HG03025 (cell line): ENCODE results near the gene BTBD7.

Source experiments
- ATAC-seq: cut with Tn5 transposase; IDR thresholded peaks from one replicate; pipeline ENCODE4 v1.9.1; 2021; ENCODE audit warnings: mild to moderate bottlenecking, moderate library complexity; ENCODE audit not compliant: unreplicated experiment, low FRiP score

Gene BTBD7

GRCh38 chr14:93331002-93331727 lies 1.7 kb downstream of the BTBD7 start:
- no peak for ATAC-seq

DNA sequence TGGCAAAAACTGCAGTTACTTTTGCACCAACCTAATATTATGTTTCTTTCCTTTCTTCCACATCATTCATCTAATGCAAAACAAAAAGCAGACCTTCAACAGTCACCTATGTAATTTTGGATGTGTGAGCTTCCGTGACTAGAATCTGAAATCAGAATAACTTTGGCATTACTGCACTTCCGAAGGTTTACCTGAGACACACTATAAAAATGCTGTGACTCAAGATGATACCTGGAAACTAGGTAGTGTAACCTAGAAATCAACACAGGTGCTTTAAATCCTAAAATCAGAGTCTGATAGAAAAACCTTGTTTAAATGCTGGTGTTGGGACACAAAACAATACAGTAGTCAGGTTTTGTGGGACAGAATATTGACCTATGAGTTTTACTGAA lies 2.2 kb downstream of the BTBD7 start:
- no peak for ATAC-seq

DNA sequence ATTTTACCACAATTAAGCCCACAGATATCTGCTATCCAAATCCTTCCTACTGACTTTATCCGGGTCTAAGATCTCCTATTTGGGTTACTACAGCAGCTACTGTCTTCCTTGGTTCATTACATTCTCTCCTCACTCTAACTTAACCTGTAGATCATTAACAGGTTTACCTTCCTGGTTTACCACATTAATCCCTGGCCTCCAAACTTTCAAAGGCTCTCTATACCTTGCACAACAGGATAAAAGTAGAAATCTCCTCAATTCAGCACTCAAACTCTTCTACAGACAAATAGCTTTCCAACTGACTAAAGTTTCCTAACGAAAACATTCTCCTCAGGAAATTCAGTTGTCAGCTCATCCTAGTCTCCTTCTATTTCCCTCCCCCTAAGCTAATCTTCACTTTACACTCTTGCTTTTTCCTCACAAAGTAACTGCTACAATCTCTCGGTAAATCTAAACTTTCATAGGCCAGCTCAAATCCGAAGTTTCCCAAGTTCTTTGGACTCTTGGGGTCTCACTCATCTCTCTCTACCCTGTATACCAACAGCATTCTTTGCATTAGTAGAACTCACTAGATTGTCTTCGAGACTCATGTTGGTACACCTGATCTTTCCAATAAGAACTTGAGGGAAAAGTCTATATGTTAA lies 2.7 kb downstream of the BTBD7 start:
- no peak for ATAC-seq

DNA sequence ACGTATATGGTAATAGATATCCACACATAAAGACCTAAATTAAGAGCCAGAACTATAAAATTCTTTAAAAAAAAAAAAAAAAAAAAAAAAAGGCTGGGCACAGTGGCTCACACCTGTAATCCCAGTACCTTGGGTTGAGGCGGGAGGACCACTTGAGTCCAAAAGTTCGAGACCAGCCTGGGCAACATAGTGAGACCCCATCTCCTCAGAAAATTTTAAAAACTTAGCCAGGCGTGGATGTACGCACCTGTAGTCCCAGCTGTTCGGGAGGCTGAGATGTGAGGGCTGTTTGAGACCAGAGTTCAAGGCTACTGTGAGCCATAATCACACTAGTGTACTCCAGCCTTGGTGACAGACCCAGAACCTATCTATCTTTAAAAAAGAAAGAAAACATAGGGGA lies 4.3 kb downstream of the BTBD7 start:
- no peak for ATAC-seq

DNA sequence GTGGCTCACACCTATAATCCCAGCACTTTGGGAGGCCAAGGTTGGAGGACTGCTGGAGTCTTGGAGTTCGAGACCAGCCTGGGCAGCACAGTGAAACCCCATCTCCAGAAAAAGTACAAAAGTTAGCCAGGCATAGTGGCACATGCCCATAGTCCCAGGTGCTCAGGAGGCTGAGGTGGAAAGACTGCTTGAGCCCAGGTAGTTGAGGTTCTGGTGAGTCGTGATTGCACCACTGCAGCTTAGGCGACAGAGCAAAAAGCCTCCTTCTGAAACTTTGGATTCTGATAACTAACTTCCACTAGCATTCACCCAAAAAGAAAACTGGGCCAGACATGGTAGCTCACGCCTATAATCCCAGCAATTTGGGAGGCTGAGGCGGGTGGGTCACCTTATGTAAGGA lies 6.6 kb downstream of the BTBD7 start:
- ATAC-seq, result no peak

DNA sequence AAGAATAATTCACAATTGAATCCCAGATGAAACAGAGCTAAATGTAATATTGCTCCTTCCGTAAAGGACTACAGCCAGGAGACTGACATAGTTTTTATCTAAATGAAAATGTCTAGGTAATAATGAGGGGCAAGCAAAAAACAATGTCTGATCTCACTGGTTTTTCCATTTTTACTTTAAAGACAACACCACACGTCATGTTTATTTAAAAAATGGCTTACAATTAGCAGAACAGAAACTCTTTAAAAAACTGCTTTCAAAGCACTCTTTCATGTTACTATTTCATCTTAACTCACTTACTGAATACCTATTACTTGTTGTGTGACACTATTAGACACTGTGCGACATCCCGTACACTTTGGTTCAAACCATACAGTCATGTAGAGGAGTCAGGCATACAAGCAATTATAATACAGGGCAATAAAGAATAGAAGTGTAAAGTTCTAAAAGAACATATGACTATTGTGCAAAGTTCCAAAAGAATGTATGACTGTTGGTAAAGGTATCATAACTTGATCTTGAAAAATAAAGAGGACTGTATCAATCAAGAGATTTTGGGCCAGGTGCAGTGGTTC lies 9.1 kb downstream of the BTBD7 start:
- ATAC-seq, result no peak

DNA sequence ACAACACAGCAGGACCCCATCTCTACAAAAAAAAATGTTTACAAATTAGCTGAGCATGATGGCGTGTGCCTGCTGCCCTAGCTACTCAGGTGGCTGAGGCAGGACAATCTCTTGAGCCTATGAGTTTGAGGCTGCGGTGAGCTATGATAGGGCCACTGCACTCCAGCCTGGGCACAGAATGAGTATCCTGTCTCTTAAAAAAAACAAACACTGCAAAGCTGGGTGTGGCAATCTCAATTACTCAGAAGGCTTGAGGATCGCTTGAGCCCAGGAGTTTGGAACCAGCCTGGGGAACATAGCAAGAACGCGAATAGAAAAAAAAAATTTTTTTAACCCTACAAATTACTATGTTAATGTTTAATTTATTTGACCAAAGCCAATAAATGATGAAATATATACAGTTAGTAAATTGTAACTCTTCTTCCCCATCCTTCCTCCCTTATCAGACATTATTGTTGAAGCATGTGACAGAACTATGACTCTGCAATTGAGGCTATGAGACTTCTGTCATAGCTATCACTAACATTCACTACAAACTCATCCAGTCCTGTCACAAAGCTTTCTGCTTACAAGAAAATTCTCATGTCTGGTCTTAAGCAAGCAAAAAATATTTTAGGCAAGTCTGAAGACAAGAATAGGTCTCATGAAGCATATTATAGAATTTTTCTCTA lies 9.8 kb downstream of the BTBD7 start:
- no peak for ATAC-seq

DNA sequence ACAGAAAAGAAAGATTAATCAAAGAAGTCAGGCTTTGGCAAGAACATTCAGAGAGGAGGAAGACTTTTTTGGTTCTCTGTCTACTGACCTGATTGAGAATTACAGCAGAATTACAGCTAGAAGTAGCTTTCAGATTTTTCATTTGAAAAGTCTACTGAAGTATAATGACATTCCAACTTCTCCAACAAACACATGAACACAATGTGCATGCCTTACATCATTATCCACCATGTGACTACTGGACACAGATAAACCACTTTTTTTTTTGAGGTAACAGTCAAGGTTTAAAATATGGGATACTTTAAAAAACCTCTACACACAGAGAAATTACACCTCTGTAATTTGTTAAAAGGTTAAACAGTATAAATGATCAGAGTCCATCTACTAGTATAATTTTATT lies 12.3 kb downstream of the BTBD7 start:
- no peak for ATAC-seq

DNA sequence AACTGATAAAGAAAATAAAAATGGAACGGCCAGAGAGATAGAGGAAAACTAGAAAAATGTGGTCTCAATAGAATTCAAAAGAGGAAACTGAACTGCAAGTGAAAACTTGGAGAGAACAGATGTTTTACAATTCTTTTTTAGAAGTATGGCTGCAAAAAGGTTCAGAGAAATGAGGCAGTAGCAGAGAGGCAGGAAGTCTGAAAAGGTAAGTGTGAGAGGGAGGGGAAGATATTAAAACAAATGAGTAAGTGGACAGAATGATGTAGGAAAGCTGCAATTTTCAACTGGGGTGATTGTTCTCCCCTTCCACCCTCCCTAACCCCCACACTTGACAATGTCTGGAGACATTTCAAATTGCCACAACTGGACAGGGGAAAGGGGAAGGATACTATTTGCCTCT lies 12.9 kb downstream of the BTBD7 start:
- no peak for ATAC-seq

GRCh38 chr14:93319494-93319893 lies 13.3 kb downstream of the BTBD7 start:
- ATAC-seq, result no peak

GRCh38 chr14:93318927-93319326 lies 13.9 kb downstream of the BTBD7 start:
- ATAC-seq, result no peak

DNA sequence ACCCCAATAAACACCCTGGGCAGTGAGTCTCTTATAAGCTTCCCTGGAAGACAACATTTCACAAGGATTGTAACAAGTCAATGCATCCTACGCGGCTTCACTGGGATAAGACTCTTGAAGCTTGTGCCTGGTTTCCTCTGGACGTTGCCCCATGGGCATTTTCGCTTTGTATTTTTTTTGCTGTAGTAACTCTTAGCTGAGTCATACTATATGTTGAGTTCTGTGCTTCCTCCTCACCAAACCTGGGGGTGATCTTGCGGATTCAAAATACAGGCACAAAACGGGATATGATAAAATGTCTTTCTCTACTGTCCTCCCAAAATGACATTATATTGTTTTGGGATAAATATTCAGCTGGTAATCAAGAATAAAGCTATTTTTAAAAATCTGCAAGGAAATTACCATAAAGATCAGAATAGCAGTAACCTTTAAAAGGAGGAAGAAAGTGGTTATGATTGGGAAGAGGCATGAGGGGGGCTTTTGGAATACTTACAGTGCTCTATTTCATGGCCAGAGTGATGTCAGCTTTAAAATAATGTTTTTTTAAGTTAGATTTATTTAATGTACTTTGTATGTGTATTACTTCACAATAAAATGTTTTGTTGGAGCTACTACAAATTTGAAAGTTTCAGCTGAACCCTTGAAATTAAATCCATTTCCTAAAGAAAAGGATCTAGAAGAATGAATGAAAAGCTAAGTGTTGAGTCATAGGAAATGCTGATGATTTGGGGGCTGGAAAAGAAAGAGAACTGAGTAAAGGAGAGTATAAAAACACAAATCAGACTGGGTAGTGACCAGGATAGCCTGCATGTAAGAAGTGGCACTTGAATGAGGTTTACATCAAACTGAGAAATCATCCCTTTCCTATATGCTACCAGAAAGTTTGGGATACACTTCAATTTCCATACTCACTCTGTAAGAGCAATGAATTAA lies 14.7 kb downstream of the BTBD7 start:
- no peak for ATAC-seq

DNA sequence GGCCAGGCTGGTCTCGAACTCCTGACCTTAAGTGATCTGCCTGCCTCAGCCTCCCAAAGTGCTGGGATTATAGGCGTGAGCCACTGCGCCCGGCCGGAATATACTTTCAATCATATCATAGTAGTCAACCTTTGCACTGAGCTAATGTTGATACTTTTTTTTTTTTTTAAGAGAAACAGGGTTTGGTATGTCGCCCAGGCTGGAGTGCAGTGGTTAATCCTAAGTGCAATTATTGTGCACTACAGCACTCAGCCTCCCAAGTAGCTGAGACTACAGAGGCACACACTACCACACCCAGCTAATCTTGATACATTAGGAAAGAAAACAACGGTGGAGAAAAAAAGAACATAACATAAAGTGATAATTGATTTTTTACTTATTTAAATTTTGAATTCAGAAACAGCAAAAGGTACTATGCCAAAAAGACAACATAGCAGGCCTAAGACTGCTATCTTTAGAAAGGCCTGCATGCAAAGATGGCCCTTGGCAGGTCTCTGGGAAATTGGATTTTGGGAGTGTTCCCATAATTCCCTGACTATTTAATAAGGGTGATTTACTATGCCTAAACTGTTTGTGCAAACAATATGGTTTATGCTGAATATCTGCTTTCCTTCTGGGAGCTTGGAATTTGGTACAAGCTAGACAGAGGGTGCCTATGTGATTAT lies 15.5 kb downstream of the BTBD7 start:
- no peak for ATAC-seq

DNA sequence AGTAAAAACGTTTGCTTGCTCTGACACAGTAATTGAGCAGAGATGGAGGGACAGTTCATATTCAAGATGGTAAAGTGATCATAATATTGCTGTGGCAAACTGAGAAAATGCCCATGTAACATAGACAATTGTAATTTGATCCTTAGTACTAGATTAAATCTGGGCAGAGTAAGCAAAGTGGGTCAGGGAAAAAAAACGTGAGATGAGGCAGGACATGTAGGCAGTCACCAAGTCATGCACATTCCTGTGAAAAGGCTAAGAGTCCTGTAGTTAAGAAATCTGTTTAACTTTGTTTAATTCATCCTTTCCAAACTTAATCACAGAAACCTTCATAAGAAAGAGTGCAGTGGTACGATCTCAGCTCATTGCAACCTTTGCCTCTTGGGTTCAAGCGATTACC lies 16.1 kb downstream of the BTBD7 start:
- ATAC-seq, result no peak

DNA sequence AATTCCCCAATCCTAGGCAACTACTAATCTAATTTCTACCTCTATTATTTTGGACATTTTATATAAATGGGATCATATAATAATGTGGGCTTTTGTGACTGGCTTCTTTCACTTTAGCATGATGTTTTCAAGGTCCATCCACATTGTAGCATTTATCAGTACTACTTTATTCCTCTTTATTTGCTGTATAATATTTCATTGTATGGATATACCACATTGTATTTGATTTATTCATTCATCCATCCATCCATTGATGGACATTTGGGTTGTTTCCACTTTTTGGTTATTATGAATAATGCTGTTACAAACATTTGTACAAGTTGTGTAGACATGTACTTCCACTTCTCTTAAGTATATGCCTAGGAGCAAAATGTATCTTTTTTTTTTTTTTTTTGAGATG lies 17.3 kb downstream of the BTBD7 start:
- no peak for ATAC-seq

DNA sequence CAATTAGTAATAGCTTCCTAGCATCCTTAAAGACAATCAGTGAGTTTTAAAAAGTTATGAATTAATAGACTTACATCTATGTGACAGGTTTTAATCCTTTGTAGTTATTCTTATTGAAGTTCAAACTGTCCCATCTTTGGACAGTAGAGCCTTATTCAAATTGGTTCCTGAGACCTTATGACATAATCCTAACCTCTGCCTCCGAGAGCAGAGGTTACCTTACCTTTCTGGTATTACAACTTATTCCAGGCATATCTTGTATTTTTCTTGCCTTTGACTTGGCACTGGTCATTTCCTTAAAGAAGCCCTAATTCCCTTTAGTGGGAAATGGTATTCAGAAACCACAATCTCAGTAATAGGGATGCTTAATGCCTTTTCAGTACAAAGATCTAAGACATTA lies 21.8 kb downstream of the BTBD7 start:
- no peak for ATAC-seq

DNA sequence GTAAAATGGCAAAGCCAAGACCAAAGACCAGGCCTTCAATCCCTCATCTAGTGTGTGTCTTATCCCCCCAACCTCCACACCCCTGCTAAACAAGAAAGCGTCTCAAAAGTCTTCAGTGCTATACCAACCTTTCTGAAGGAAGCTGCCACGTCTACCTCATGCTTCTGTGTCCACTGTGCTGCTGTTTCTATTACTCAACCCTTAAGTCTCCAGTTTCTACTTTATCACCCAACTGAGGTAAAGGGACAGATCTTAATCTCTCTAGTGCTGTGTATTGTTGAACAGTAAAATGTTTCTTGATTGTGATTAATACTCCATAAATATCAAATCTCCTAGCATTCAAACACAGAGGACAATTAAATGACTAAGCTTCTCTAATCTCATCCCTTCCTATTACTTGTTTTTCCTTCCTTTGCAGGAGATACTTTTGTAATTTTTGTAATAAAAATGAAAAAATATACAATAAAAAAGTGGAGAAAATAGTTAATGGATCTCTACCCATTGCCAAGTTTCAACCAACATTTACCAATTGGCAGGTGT lies 23.3 kb downstream of the BTBD7 start:
- no peak for ATAC-seq

DNA sequence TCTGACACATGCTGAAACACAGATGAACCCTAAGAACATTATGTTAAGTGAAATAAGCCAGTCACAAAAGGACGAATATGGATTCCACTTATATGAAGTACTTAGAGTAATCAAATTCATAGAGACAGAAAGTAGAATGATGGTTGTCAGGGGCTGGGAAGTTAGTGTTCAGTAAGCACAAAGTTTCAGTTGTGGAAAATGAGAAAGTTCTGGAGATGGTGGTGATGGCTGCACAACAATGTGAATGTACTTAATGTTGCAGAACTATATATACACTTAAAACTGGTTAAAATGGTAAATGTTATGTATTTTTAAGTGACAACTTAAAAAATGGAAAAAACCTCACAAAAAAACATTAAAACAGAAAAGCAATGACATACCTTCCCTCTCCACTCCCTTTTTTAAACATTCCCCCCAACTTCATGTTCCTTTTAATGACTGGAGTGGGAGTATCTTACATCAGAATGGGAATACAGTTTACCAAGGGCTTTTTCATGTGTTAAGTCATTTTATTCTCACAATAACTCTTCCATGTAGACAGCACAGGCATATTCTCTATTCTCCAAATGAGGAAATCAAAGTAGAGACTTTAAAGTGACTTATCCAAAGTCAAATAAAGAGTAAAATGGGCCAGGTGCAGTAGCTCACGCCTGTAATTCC lies 24.0 kb downstream of the BTBD7 start:
- ATAC-seq, result no peak

DNA sequence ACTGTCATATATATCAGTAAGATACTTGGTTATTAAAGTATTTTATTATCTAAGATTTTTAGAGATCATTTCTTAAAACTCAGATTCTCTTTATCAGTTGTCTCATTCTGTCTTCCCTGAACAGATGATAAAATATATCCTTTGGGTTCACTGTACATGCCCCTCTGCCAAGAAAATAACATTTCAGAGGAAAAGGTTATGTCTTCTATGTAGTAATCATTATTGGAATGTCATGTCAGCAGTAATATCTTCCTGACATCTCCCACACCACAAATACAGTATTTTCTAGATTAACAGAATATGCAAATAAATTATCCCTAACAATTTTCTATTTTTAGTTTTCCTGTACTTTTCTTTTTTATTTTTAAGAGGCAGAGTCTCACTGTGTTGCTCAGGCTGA lies 26.0 kb downstream of the BTBD7 start:
- no peak for ATAC-seq
